ENCODE measurements around the gene SUN1. TPM values are rescaled to one million over a fixed set of nuclear protein-coding genes. Genes with fewer than 3 reads are reported as not detected.
"Not testable (repeated sequence)": the region's sequence is repeated elsewhere in the genome, so short reads cannot be mapped to it uniquely, and the experiment has no call there.

SUN1 gene
- total and polyA plus RNA-seq, 3 experiments from 2014 or later = 29.8 to 65.8 (median 59.8) TPM

DNA sequence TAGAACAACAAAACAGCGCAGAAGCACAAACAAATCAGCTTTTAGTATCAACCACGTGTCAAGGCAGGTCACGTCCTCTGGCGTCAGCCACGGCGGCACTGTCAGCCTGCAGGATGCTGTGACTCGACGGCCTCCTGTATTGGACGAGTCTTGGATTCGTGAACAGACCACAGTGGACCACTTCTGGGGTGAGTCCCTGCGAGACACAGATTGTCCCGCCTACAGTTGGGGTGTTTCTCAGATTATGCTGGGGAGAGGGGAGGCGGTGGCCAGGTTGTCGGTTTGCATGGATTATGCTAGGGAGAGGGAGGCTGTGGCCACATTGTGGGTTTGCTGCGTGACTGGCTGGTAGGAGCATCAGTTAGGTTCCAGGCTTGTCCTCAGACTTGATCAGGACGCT is 9.7 kb downstream of the SUN1 start:
- CTCF ChIA-PET = interaction anchor here (1.8 kb wide), 1 partner anchor 10 kb away, joined by 5 read pairs; the partner anchor contains the start of gene SUN1
- Mint-ChIP-seq H3K27ac (peak overlapping the region in 2 of 8 donors; percentile 4 to 47), H3K36me3 (peaks cover 17 to 77% (median 21%) of the 10 kb centered on the region in 3 donors), H3K9me3 (no peaks in the 10 kb centered on the region), H3K4me3 (no peak overlapping the region), H3K27me3 (no peaks in the 10 kb centered on the region), H3K4me1 (no peaks in the 10 kb centered on the region)
- DNase-seq = no peak
- Histone ChIP-seq H3K9me3 (ENCODE audit: low read length) (no peaks in the 10 kb centered on the region), H3K36me3 (ENCODE audit: insufficient read depth, low read length) (peaks cover 40% of the 10 kb centered on the region), H3K27me3 (ENCODE audit: insufficient read depth, low read length, poor library complexity, severe bottlenecking) (no peaks in the 10 kb centered on the region), H3K4me1 (ENCODE audit: insufficient read depth, low read length) (no peaks in the 10 kb centered on the region), H3K27ac (ENCODE audit: low read depth, low read length) (no peak overlapping the region), H3K4me3 (ENCODE audit: low read length) (no peak overlapping the region)
- POLR2A ChIA-PET = interaction anchor here (0.9 kb wide), 1 partner anchor 9 kb away, joined by 7 read pairs; no protein-coding TSS in a partner anchor

DNA sequence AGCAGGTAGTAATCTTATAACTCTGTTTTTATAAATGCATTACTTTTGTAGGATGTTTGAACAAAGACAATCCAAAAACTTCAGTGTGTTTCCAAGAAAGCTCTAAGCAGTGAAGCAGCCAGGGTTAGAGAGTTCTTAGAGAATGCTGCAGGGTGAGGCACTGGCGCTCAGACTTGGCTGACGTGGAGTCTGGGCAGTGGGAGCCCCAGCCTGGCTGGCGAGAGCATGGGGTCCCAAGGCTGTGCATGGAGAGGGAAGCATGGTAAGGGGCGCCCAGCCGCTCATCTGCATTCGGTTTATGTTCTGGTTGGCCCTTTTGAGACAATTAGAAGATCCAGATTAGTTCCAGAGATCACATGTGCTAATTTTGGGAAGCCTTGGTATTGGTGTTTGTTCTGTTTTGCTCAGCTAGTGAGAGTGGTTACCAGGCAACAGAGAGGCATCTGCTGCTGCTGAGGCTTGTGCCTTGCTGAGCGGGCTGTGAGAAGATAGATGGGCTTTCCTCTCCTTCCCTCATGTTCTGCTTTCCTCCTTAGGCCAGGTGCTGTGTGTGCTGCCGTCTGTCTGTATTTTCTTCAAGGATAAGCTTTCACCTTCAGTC is 10.3 kb downstream of the SUN1 start:
- ChIA-PET POLR2A (interaction anchor here (0.9 kb wide), 1 partner anchor 9 kb away, joined by 7 read pairs; no protein-coding TSS in a partner anchor), CTCF (interaction anchor here (1.8 kb wide), 1 partner anchor 11 kb away, joined by 5 read pairs; the partner anchor contains the start of gene SUN1)
- Histone ChIP-seq H3K4me3 (ENCODE audit: low read length) (no peak overlapping the region), H3K27me3 (ENCODE audit: insufficient read depth, low read length, poor library complexity, severe bottlenecking) (no peaks in the 10 kb centered on the region), H3K36me3 (ENCODE audit: insufficient read depth, low read length) (peaks cover 40% of the 10 kb centered on the region), H3K4me1 (ENCODE audit: insufficient read depth, low read length) (no peaks in the 10 kb centered on the region), H3K27ac (ENCODE audit: low read depth, low read length) (no peak overlapping the region), H3K9me3 (ENCODE audit: low read length) (no peaks in the 10 kb centered on the region)
- Mint-ChIP-seq H3K9me3 (no peaks in the 10 kb centered on the region), H3K4me1 (no peaks in the 10 kb centered on the region), H3K27ac (peak overlapping the region in 2 of 8 donors; percentile 15 to 68), H3K36me3 (peaks cover 17 to 71% (median 21%) of the 10 kb centered on the region in 3 donors), H3K27me3 (no peaks in the 10 kb centered on the region), H3K4me3 (no peak overlapping the region)
- DNase-seq = no peak

DNA sequence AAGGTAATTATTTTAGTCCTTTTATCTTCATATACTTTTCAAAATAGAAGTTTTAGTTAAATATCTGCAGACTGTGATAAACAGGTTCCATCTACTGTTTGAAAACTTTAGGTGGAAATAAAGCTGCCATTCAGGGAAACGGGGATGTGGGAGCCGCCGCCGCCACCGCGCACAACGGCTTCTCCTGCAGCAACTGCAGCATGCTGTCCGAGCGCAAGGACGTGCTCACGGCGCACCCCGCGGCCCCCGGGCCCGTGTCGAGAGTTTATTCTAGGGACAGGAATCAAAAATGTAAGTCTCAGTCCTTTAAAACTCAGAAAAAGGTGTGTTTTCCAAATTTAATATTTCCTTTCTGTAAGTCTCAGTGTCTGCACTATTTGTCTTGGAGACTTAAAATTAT is 11.0 kb downstream of the SUN1 start:
- Histone ChIP-seq H3K36me3 (ENCODE audit: insufficient read depth, low read length) (peaks cover 40% of the 10 kb centered on the region), H3K27ac (ENCODE audit: low read depth, low read length) (no peak overlapping the region), H3K4me1 (ENCODE audit: insufficient read depth, low read length) (no peaks in the 10 kb centered on the region), H3K27me3 (ENCODE audit: insufficient read depth, low read length, poor library complexity, severe bottlenecking) (no peaks in the 10 kb centered on the region), H3K4me3 (ENCODE audit: low read length) (no peak overlapping the region), H3K9me3 (ENCODE audit: low read length) (no peaks in the 10 kb centered on the region)
- POLR2A ChIA-PET = no interaction called here
- H3K4me3 Mint-ChIP-seq = no peak overlapping the region
- no peak for DNase-seq
- CTCF ChIA-PET = no interaction called here
- no peak overlapping the region for H3K27ac Mint-ChIP-seq
- no peaks in the 10 kb centered on the region for H3K4me1 Mint-ChIP-seq
- no peaks in the 10 kb centered on the region for H3K27me3 Mint-ChIP-seq
- peaks cover 17 to 68% (median 22%) of the 10 kb centered on the region in 3 donors for H3K36me3 Mint-ChIP-seq
- H3K9me3 Mint-ChIP-seq = no peaks in the 10 kb centered on the region

DNA sequence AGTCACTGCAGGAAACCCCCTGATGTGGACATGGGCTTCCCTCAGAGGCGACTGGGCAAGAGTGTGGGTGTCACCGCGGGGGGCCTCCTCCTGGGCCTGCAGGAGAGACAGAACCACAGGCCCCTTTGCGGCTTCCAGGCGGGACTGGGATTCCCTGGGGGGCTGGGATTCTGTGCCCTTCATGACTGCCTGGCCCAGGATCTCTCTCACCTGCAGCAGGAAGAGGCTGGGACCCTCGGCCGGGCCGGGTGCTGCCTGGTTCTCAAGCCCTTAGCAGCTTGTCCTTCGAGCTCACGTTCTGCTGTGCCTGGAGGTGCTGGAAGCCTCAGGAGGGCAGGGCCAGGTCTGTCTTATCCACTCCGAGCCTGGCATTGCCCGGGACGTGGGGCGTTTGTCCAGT is 11.8 kb downstream of the SUN1 start:
- H3K27me3 ChIP-seq (ENCODE audit: insufficient read depth, low read length, poor library complexity, severe bottlenecking) = no peaks in the 10 kb centered on the region
- no peak overlapping the region for H3K4me3 ChIP-seq (ENCODE audit: low read length)
- H3K27me3 Mint-ChIP-seq = no peaks in the 10 kb centered on the region
- H3K9me3 ChIP-seq (ENCODE audit: low read length) = no peaks in the 10 kb centered on the region
- no peaks in the 10 kb centered on the region for H3K4me1 ChIP-seq (ENCODE audit: insufficient read depth, low read length)
- H3K4me1 Mint-ChIP-seq = no peaks in the 10 kb centered on the region
- H3K27ac ChIP-seq (ENCODE audit: low read depth, low read length) = no peak overlapping the region
- H3K36me3 Mint-ChIP-seq = peaks cover 17 to 66% (median 23%) of the 10 kb centered on the region in 3 donors
- ChIA-PET CTCF (interaction anchor here (1.1 kb wide), 1 partner anchor 10 kb away, joined by 5 read pairs; no protein-coding TSS in a partner anchor), POLR2A (no interaction called here)
- no peak overlapping the region for H3K4me3 Mint-ChIP-seq
- no peak for DNase-seq
- peaks cover 40% of the 10 kb centered on the region for H3K36me3 ChIP-seq (ENCODE audit: insufficient read depth, low read length)
- H3K27ac Mint-ChIP-seq = peak overlapping the region in 1 of 8 donors; percentile 82
- no peaks in the 10 kb centered on the region for H3K9me3 Mint-ChIP-seq

DNA sequence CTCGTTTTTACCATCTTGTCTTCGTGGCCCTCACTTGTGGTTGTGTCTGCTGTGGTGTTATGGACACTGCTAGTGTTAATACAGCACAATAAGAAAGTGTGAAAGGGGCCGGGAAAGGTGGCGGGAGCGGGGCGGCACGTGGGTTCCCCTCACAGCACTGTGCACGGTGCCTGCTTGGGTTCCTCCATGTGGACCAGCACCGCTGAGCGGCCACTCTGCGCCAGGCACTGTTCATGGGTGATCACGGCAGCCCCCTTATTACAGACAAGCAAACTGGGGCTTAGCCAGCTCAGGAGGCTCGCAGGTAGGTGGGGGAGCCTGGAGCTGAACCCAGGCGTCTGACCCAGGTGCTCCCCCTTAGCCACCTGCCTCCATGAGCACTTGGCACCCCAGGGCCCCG is 12.2 kb downstream of the SUN1 start:
- Histone ChIP-seq H3K36me3 (ENCODE audit: insufficient read depth, low read length) (peaks cover 40% of the 10 kb centered on the region), H3K4me3 (ENCODE audit: low read length) (no peak overlapping the region), H3K27ac (ENCODE audit: low read depth, low read length) (no peak overlapping the region), H3K4me1 (ENCODE audit: insufficient read depth, low read length) (no peaks in the 10 kb centered on the region), H3K27me3 (ENCODE audit: insufficient read depth, low read length, poor library complexity, severe bottlenecking) (no peaks in the 10 kb centered on the region), H3K9me3 (ENCODE audit: low read length) (no peaks in the 10 kb centered on the region)
- H3K36me3 Mint-ChIP-seq = peaks cover 17 to 68% (median 25%) of the 10 kb centered on the region in 3 donors
- H3K27me3 Mint-ChIP-seq = no peaks in the 10 kb centered on the region
- H3K9me3 Mint-ChIP-seq = no peaks in the 10 kb centered on the region
- peak overlapping the region in 1 of 8 donors; percentile 21 for H3K27ac Mint-ChIP-seq
- H3K4me3 Mint-ChIP-seq = no peak overlapping the region
- POLR2A ChIA-PET = no interaction called here
- H3K4me1 Mint-ChIP-seq = no peaks in the 10 kb centered on the region
- CTCF ChIA-PET = interaction anchor here (1.1 kb wide), 1 partner anchor 11 kb away, joined by 5 read pairs; no protein-coding TSS in a partner anchor
- DNase-seq = no peak

DNA sequence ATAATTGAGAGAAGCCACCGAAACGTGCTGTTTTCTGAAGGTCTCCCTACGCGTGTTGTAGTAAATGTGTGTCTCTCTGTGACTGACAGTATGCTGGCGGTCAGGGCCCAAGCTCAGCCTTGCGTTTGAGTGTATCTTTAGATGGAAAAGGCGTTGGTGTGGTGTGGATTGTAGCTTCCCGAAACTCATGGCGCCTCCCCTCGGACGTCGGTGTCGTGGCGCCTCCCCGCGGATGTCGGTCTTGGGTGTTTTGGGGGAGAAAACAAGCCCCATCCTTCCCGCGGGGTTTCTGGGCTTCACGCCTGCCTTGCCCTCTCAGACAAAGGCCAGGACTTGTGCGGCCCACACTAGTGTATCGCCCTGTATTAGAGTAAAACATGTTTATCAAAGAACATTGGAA is 12.8 kb downstream of the SUN1 start:
- DNase-seq = no peak
- peaks cover 13 to 69% (median 23%) of the 10 kb centered on the region in 3 donors for H3K36me3 Mint-ChIP-seq
- POLR2A ChIA-PET = no interaction called here
- Histone ChIP-seq H3K36me3 (ENCODE audit: insufficient read depth, low read length) (peaks cover 36% of the 10 kb centered on the region), H3K27me3 (ENCODE audit: insufficient read depth, low read length, poor library complexity, severe bottlenecking) (no peaks in the 10 kb centered on the region), H3K4me1 (ENCODE audit: insufficient read depth, low read length) (no peaks in the 10 kb centered on the region), H3K4me3 (ENCODE audit: low read length) (no peak overlapping the region), H3K9me3 (ENCODE audit: low read length) (no peaks in the 10 kb centered on the region), H3K27ac (ENCODE audit: low read depth, low read length) (no peak overlapping the region)
- no peaks in the 10 kb centered on the region for H3K4me1 Mint-ChIP-seq
- no peaks in the 10 kb centered on the region for H3K9me3 Mint-ChIP-seq
- no peak overlapping the region for H3K4me3 Mint-ChIP-seq
- no peaks in the 10 kb centered on the region for H3K27me3 Mint-ChIP-seq
- H3K27ac Mint-ChIP-seq = peak overlapping the region in 1 of 8 donors; percentile 23
- CTCF ChIA-PET = interaction anchor here (1.1 kb wide), 1 partner anchor 11 kb away, joined by 5 read pairs; no protein-coding TSS in a partner anchor

DNA sequence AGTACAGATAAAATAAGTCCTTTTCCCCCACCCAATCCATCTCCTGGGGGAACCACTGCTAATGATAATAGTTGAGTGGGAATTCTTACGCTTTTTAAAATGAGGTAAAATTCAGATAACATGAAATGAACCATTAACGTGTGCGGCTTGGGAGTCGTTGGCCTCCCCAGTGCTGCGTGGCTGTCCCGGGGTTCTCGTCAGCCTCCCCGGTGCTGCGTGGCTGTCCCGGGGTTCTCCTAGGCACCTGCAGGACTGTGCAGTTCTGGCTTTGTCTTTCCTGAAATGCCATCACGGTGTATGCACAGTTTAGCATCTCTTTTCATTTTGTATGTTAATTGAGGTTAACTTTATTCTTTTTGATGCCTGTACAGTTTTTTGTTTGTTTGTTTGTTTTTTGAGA is 13.5 kb downstream of the SUN1 start:
- Mint-ChIP-seq H3K4me1 (no peaks in the 10 kb centered on the region), H3K9me3 (no peaks in the 10 kb centered on the region), H3K27ac (no peak overlapping the region), H3K4me3 (no peak overlapping the region), H3K27me3 (no peaks in the 10 kb centered on the region), H3K36me3 (peaks cover 13 to 67% (median 23%) of the 10 kb centered on the region in 3 donors)
- H3K4me3 ChIP-seq (ENCODE audit: low read length) = no peak overlapping the region
- peaks cover 34% of the 10 kb centered on the region for H3K36me3 ChIP-seq (ENCODE audit: insufficient read depth, low read length)
- CTCF ChIA-PET = interaction anchor here (1.4 kb wide), 1 partner anchor 12 kb away, joined by 3 read pairs; no protein-coding TSS in a partner anchor
- no peaks in the 10 kb centered on the region for H3K27me3 ChIP-seq (ENCODE audit: insufficient read depth, low read length, poor library complexity, severe bottlenecking)
- DNase-seq = no peak
- no peaks in the 10 kb centered on the region for H3K9me3 ChIP-seq (ENCODE audit: low read length)
- POLR2A ChIA-PET = no interaction called here
- no peaks in the 10 kb centered on the region for H3K4me1 ChIP-seq (ENCODE audit: insufficient read depth, low read length)
- no peak overlapping the region for H3K27ac ChIP-seq (ENCODE audit: low read depth, low read length)

DNA sequence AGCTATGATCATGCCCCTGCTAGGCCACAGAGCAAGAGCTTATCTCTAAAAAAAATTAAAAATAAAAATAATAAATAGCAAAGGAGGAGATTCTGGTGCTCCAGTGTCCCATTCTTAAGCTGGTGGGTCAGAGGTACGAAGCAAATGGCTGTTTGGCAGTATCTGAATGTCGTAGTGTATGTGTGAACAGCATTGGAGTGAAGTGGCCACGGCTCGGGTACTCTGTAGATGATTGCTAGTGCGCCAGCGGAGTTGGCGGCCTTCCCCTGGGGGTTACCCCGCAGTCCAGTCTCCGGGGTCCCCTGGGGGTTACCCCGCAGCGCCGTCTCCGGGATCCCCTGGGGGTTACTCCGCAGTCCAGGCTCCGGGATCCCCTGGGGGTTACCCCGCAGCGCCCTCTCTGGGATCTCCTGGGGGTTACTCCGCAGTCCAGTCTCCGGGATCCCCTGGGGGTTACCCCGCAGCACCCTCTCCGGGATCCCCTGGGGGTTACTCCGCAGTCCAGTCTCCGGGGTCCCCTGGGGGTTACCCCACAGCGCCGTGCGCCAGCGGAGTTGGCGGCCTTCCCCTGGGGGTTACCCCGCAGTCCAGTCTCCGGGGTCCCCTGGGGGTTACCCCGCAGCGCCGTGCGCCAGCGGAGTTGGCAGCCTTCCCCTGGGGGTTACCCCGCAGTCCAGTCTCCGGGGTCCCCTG is 14.8 kb downstream of the SUN1 start:
- H3K9me3 ChIP-seq (ENCODE audit: low read length); H3K4me3 ChIP-seq (ENCODE audit: low read length); H3K27me3 Mint-ChIP-seq; H3K4me1 ChIP-seq (ENCODE audit: insufficient read depth, low read length); H3K4me1 Mint-ChIP-seq; H3K27ac Mint-ChIP-seq; H3K9me3 Mint-ChIP-seq; H3K4me3 Mint-ChIP-seq; H3K27me3 ChIP-seq (ENCODE audit: insufficient read depth, low read length, poor library complexity, severe bottlenecking); H3K27ac ChIP-seq (ENCODE audit: low read depth, low read length); DNase-seq: not testable (repeated sequence)
- POLR2A ChIA-PET = interaction anchor here (0.6 kb wide), 1 partner anchor 321 kb away, joined by 4 read pairs; no protein-coding TSS in a partner anchor
- peaks cover 28% of the 10 kb centered on the region for H3K36me3 ChIP-seq (ENCODE audit: insufficient read depth, low read length)
- CTCF ChIA-PET = interaction anchor here (1.4 kb wide), 1 partner anchor 13 kb away, joined by 3 read pairs; no protein-coding TSS in a partner anchor
- H3K36me3 Mint-ChIP-seq = peaks cover 10 to 74% (median 21%) of the 10 kb centered on the region in 3 donors

Data from CD8-positive, alpha-beta memory T cell (primary cell).